Activated CD8-positive, alpha-beta memory T cell treated with anti-CD3 and anti-CD28 coated beads for 36 hours (primary cell): ENCODE data around the gene NELFCD. TPM values are rescaled to one million over a fixed set of nuclear protein-coding genes. Genes with fewer than 3 reads are reported as not detected.

Source experiments
- CTCF ChIA-PET: fragments of 350-600 bp; sonication (Branson Sonifier 250); formaldehyde crosslinking; loops from one replicate; lab custom pipeline; 2021; ENCODE audit warnings: antibody characterized with exemption; lab: Charles Lee
- POLR2A ChIA-PET: fragments of 350-600 bp; sonication (Branson Sonifier 250); formaldehyde crosslinking; loops from one replicate; lab custom pipeline; 2021; ENCODE audit warnings: antibody characterized with exemption; lab: Charles Lee
- total RNA-seq, 2 experiments: library from RNA; stranded (reverse); gene quantifications; one replicate each; pipeline ENCODE4 v1.2.3, GENCODE V29; 2021

The NELFCD gene
- total RNA-seq, 2 experiments from 2014 or later = 94.5 to 103 TPM

GRCh38 chr20:58969439-58969838 lies 11.6 kb upstream of the NELFCD start:
- POLR2A ChIA-PET = no interaction called here
- CTCF ChIA-PET = interaction anchor here (1.1 kb wide), 1 partner anchor 26 kb away, joined by 4 read pairs; no protein-coding TSS in a partner anchor

GRCh38 chr20:58970146-58970545 lies 10.9 kb upstream of the NELFCD start:
- CTCF ChIA-PET = interaction anchor here (1.1 kb wide), 1 partner anchor 26 kb away, joined by 4 read pairs; no protein-coding TSS in a partner anchor
- POLR2A ChIA-PET = no interaction called here

GRCh38 chr20:58971429-58971828 lies 9.6 kb upstream of the NELFCD start:
- CTCF ChIA-PET = no interaction called here
- POLR2A ChIA-PET = no interaction called here

GRCh38 chr20:58973179-58973578 lies 7.9 kb upstream of the NELFCD start:
- POLR2A ChIA-PET = no interaction called here
- CTCF ChIA-PET = no interaction called here

- ChIA-PET CTCF (no interaction called here), POLR2A (no interaction called here)
Observed at GRCh38 chr20:58973866-58974265, 7.2 kb upstream of the NELFCD start.

GRCh38 chr20:58975353-58975752 lies 5.7 kb upstream of the NELFCD start:
- ChIA-PET POLR2A (no interaction called here), CTCF (no interaction called here)

- POLR2A ChIA-PET = no interaction called here
Observed at GRCh38 chr20:58976061-58976730, 4.9 kb upstream of the NELFCD start.

GRCh38 chr20:58978351-58979190 lies 2.5 kb upstream of the NELFCD start:
- CTCF ChIA-PET = interaction anchor here (0.5 to 1.1 kb wide), 3 partner anchors 41 to 64 kb away, joined by 3 read pairs; no protein-coding TSS in a partner anchor
- POLR2A ChIA-PET = interaction anchor here (0.5 kb wide), 1 partner anchor 16 kb away, joined by 5 read pairs; no protein-coding TSS in a partner anchor

More at GRCh38 chr20:58976061-58976730, 4.9 kb upstream of the NELFCD start:
- CTCF ChIA-PET = no interaction called here

- ChIA-PET CTCF (interaction anchor here (0.7 to 1.2 kb wide), 4 partner anchors 11 to 330 kb away, joined by 3 to 5 read pairs (median 4); no protein-coding TSS in a partner anchor), POLR2A (interaction anchor here (0.5 to 1.6 kb wide), 10 partner anchors 35 to 331 kb away, joined by 3 to 10 read pairs (median 4); partner anchors contain the start of genes ATP5F1E and STX16)
Observed at GRCh38 chr20:58981628-58982364, 740 bp downstream of the NELFCD start.

- CTCF ChIA-PET = interaction anchor here (0.7 to 1.2 kb wide), 4 partner anchors 11 to 331 kb away, joined by 3 to 5 read pairs (median 4); no protein-coding TSS in a partner anchor
Observed at GRCh38 chr20:58982406-58983114, 1.5 kb downstream of the NELFCD start.

GRCh38 chr20:58983115-58983468 lies 2.0 kb downstream of the NELFCD start:
- ChIA-PET CTCF (interaction anchor here (0.6 to 1.2 kb wide), 2 partner anchors 11 to 239 kb away, joined by 3 read pairs; no protein-coding TSS in a partner anchor), POLR2A (interaction anchor here (0.5 to 1.6 kb wide), 6 partner anchors 12 to 182 kb away, joined by 3 to 10 read pairs (median 3); partner anchors contain the start of gene ATP5F1E)

More at GRCh38 chr20:58982406-58983114, 1.5 kb downstream of the NELFCD start:
- POLR2A ChIA-PET = interaction anchor here (0.5 to 1.6 kb wide), 11 partner anchors 13 to 332 kb away, joined by 3 to 10 read pairs (median 4); partner anchors contain the start of genes ATP5F1E and STX16

GRCh38 chr20:58984691-58985090 lies 3.6 kb downstream of the NELFCD start:
- POLR2A ChIA-PET = no interaction called here
- CTCF ChIA-PET = no interaction called here

- ChIA-PET CTCF (no interaction called here), POLR2A (no interaction called here)
Observed at GRCh38 chr20:58985656-58986055, 4.6 kb downstream of the NELFCD start.

GRCh38 chr20:58986286-58986967 lies 5.4 kb downstream of the NELFCD start:
- ChIA-PET POLR2A (no interaction called here), CTCF (no interaction called here)

- CTCF ChIA-PET = no interaction called here
Observed at GRCh38 chr20:58986968-58987517, 6.0 kb downstream of the NELFCD start.

GRCh38 chr20:58987790-58988564 lies 6.9 kb downstream of the NELFCD start:
- ChIA-PET POLR2A (no interaction called here), CTCF (no interaction called here)

More at GRCh38 chr20:58986968-58987517, 6.0 kb downstream of the NELFCD start:
- POLR2A ChIA-PET = no interaction called here

GRCh38 chr20:58988565-58988882 lies 7.5 kb downstream of the NELFCD start:
- CTCF ChIA-PET = no interaction called here
- POLR2A ChIA-PET = no interaction called here
